Karpas-422 (cell line): ENCODE results near the gene ZC3H12A. TPM values are rescaled to one million over a fixed set of nuclear protein-coding genes. Genes with fewer than 3 reads are reported as not detected.
A peak's percentile ranks its signal among the peaks of the same experiment; 100 is the strongest.
"Not testable (repeated sequence)": the region's sequence is repeated elsewhere in the genome, so short reads cannot be mapped to it uniquely, and the experiment has no call there.

Experiments
- DNase-seq: peaks from one replicate; pipeline ENCODE4 v3.0.0-alpha.2; 2015
- H2AFZ ChIP-seq: fragments of 200-600 bp; sonication (generic); 2 replicates; pipeline ENCODE4 v1.6.1; 2014; ENCODE audit warnings: antibody characterized with exemption, low read length, mixed read lengths
- H3K27ac ChIP-seq: fragments of 200-600 bp; sonication (generic); 2 replicates; pipeline ENCODE4 v1.5.1; 2014; ENCODE audit warnings: mild to moderate bottlenecking, low read length, moderate library complexity
- H3K27me3 ChIP-seq: fragments of 200-600 bp; sonication (generic); 2 replicates; pipeline ENCODE4 v1.6.1; 2014; ENCODE audit warnings: low read length, mixed read lengths
- H3K36me3 ChIP-seq: fragments of 200-600 bp; sonication (generic); 2 replicates; pipeline ENCODE4 v1.6.1; 2014; ENCODE audit warnings: low read length, mixed read lengths; ENCODE audit not compliant: insufficient read depth
- H3K4me1 ChIP-seq: fragments of 200-600 bp; sonication (generic); 2 replicates; pipeline ENCODE4 v1.6.1; 2014; ENCODE audit warnings: mild to moderate bottlenecking, low read length, mixed read lengths
- H3K4me2 ChIP-seq: fragments of 200-600 bp; sonication (generic); 2 replicates; pipeline ENCODE4 v1.6.1; 2014; ENCODE audit warnings: low read length, low read depth, mild to moderate bottlenecking; ENCODE audit not compliant: poor library complexity, severe bottlenecking
- H3K4me3 ChIP-seq: fragments of 200-600 bp; sonication (generic); 2 replicates; pipeline ENCODE4 v1.5.1; 2014; ENCODE audit warnings: mild to moderate bottlenecking, antibody characterized with exemption, low read length, mixed read lengths
- H3K79me2 ChIP-seq: fragments of 200-600 bp; sonication (generic); 2 replicates; pipeline ENCODE4 v1.6.1; 2014; ENCODE audit warnings: mild to moderate bottlenecking, low read length, mixed read lengths
- H3K9ac ChIP-seq: fragments of 200-600 bp; sonication (generic); 2 replicates; pipeline ENCODE4 v1.6.0; 2014; ENCODE audit warnings: low read length
- H3K9me2 ChIP-seq: fragments of 200-600 bp; sonication (generic), shearing (Covaris generic); replicated peaks from 2 replicates; pipeline ENCODE4 v1.6.0; 2014; ENCODE audit warnings: mild to moderate bottlenecking, low read length, moderate library complexity; ENCODE audit not compliant: insufficient read depth
- H3K9me3 ChIP-seq: fragments of 300-700, 200-600 bp; sonication (generic); 2 replicates; pipeline ENCODE4 v1.6.1; 2014; ENCODE audit warnings: low read length, mixed read lengths
- H4K20me1 ChIP-seq: fragments of 200-600 bp; sonication (generic); 2 replicates; pipeline ENCODE4 v1.6.1; 2014; ENCODE audit warnings: mild to moderate bottlenecking, antibody characterized with exemption, low read length, low read depth; ENCODE audit not compliant: insufficient read depth
- total RNA-seq: library from RNA; depleted of rRNA; stranded (reverse); fragments of >200 nt; shearing (Covaris generic); gene quantifications from 2 replicates; pipeline ENCODE4 v1.2.3, GENCODE V29; 2014; ENCODE audit warnings: low replicate concordance

ZC3H12A gene
- total RNA-seq, 1 experiment from 2014 or later: 3.8 TPM

- H3K79me2 ChIP-seq: peaks cover 54% of the 10 kb centered on the region
- no peak overlapping the region for H3K4me2 ChIP-seq
- no peak overlapping the region for H3K27ac ChIP-seq
These were observed 34.8 kb downstream of the ZC3H12A start for GRCh38 chr1:37509181-37509580.

GRCh38 chr1:37513795-37514349 is 39.5 kb downstream of the ZC3H12A start:
- Histone ChIP-seq H3K4me3 (peak overlapping the region; percentile 93), H3K79me2 (peaks cover 36% of the 10 kb centered on the region), H3K27me3 (no peaks in the 10 kb centered on the region), H3K4me1 (peaks cover 19% of the 10 kb centered on the region), H2AFZ (0 out of 2 replicates have a peak overlapping the region, but pooled peaks have one; percentile 90), H3K36me3 (peaks cover 19% of the 10 kb centered on the region; the same call in 1 of the 2 replicates), H3K9me3 (no peaks in the 10 kb centered on the region), H3K27ac (0 out of 2 replicates have a peak overlapping the region, but pooled peaks have one; percentile 37), H3K9ac (peak overlapping the region; percentile 99), H3K4me2 (peak overlapping the region; percentile 91), H4K20me1 (peaks cover 6% of the 10 kb centered on the region; the same call in 1 of the 2 replicates), H3K9me2 (no peaks in the 10 kb centered on the region)
- DNase-seq: peak; percentile 77

More at GRCh38 chr1:37509181-37509580, 34.8 kb downstream of the ZC3H12A start:
- peaks cover 6% of the 10 kb centered on the region; the same call in 1 of the 2 replicates for H4K20me1 ChIP-seq
- H2AFZ ChIP-seq: no peak overlapping the region
- no peaks in the 10 kb centered on the region for H3K9me2 ChIP-seq
- H3K27me3 ChIP-seq: no peaks in the 10 kb centered on the region
- H3K9ac ChIP-seq: no peak overlapping the region
- DNase-seq: no peak
- peaks cover 26% of the 10 kb centered on the region for H3K4me1 ChIP-seq
- peaks cover 36% of the 10 kb centered on the region for H3K36me3 ChIP-seq
- no peak overlapping the region for H3K4me3 ChIP-seq
- no peaks in the 10 kb centered on the region for H3K9me3 ChIP-seq

GRCh38 chr1:37514350-37515184 is 40.2 kb downstream of the ZC3H12A start, which contains the start of gene MEAF6:
TSS of gene MEAF6 (minus strand) at chr1:37514766. CDS start at chr1:37514746, 20 bp downstream.
- H3K27ac ChIP-seq: 0 out of 2 replicates have a peak within 1 kb of the TSS, but pooled peaks have one; percentile 37
- H3K36me3 ChIP-seq: peaks cover 12% of the 10 kb centered on the region; the same call in 1 of the 2 replicates
- peak within 1 kb of the TSS; percentile 91 for H3K4me2 ChIP-seq
- no peaks in the 10 kb centered on the region for H3K9me3 ChIP-seq
- H3K9me2 ChIP-seq: no peaks in the 10 kb centered on the region
- peak; percentile 94 for DNase-seq
- peak within 1 kb of the TSS; percentile 93 for H3K4me3 ChIP-seq
- no peaks in the 10 kb centered on the region for H3K27me3 ChIP-seq
- peak within 1 kb of the TSS; percentile 99 for H3K9ac ChIP-seq
- peaks cover 17% of the 10 kb centered on the region for H3K4me1 ChIP-seq
- peaks cover 6% of the 10 kb centered on the region; the same call in 1 of the 2 replicates for H4K20me1 ChIP-seq
- peaks cover 34% of the 10 kb centered on the region for H3K79me2 ChIP-seq
- H2AFZ ChIP-seq: peak within 1 kb of the TSS; percentile 97

- Histone ChIP-seq H2AFZ (peak overlapping the region; percentile 97), H3K27ac (no peak overlapping the region), H3K4me2 (peak overlapping the region; percentile 91), H3K9me2 (no peaks in the 10 kb centered on the region), H4K20me1 (peaks cover 6% of the 10 kb centered on the region; the same call in 1 of the 2 replicates), H3K9ac (peak overlapping the region; percentile 99), H3K36me3 (peaks cover 12% of the 10 kb centered on the region; the same call in 1 of the 2 replicates), H3K27me3 (no peaks in the 10 kb centered on the region), H3K79me2 (peaks cover 34% of the 10 kb centered on the region), H3K9me3 (no peaks in the 10 kb centered on the region), H3K4me1 (peaks cover 17% of the 10 kb centered on the region), H3K4me3 (peak overlapping the region; percentile 93)
- no peak for DNase-seq
These were observed 41.0 kb downstream of the ZC3H12A start for GRCh38 chr1:37515185-37516034.

- Histone ChIP-seq H3K9me3 (no peaks in the 10 kb centered on the region), H3K4me1 (peaks cover 17% of the 10 kb centered on the region), H3K4me2 (no peak overlapping the region), H3K27ac (no peak overlapping the region), H3K9me2 (no peaks in the 10 kb centered on the region), H2AFZ (no peak overlapping the region), H3K27me3 (no peaks in the 10 kb centered on the region), H4K20me1 (peaks cover 6% of the 10 kb centered on the region; the same call in 1 of the 2 replicates), H3K79me2 (peaks cover 19% of the 10 kb centered on the region), H3K4me3 (no peak overlapping the region), H3K36me3 (no peaks in the 10 kb centered on the region), H3K9ac (no peak overlapping the region)
- no peak for DNase-seq
These were observed 43.2 kb downstream of the ZC3H12A start for GRCh38 chr1:37517569-37517968.

GRCh38 chr1:37518241-37518640 is 43.9 kb downstream of the ZC3H12A start:
- H3K79me2 ChIP-seq: peaks cover 12% of the 10 kb centered on the region
- not testable (repeated sequence) for H3K9me2 ChIP-seq, H3K27ac ChIP-seq, H3K9ac ChIP-seq, H3K9me3 ChIP-seq, H2AFZ ChIP-seq, H3K36me3 ChIP-seq, H3K4me2 ChIP-seq, H3K27me3 ChIP-seq, H4K20me1 ChIP-seq, H3K4me3 ChIP-seq, DNase-seq
- peaks cover 14% of the 10 kb centered on the region for H3K4me1 ChIP-seq

GRCh38 chr1:37518929-37519328 is 44.5 kb downstream of the ZC3H12A start:
- not testable (repeated sequence) for H2AFZ ChIP-seq, H3K36me3 ChIP-seq, H3K27ac ChIP-seq, H3K4me3 ChIP-seq, H3K4me2 ChIP-seq, H3K4me1 ChIP-seq, H3K27me3 ChIP-seq, H3K9ac ChIP-seq, H4K20me1 ChIP-seq, H3K9me3 ChIP-seq, DNase-seq, H3K79me2 ChIP-seq, H3K9me2 ChIP-seq
